Inflammatory macrophage (primary cell): Measurements from ENCODE around the gene EYA2.
"Not testable (repeated sequence)": the region's sequence is repeated elsewhere in the genome, so short reads cannot be mapped to it uniquely, and the experiment has no call there.

ENCODE experiments used
- DNase-seq, 2 donors: peaks; one replicate each; pipeline ENCODE4 v3.0.0-alpha.2; 2020 to 2022

The EYA2 gene

GRCh38 chr20:46959081-46959692, 64.5 kb downstream of the EYA2 start:
- no peak for DNase-seq

- DNase-seq, result no peak
These were observed 65.2 kb downstream of the EYA2 start for GRCh38 chr20:46959821-46960220.

GRCh38 chr20:46960536-46960935, 65.9 kb downstream of the EYA2 start:
- DNase-seq, result no peak

- not testable (repeated sequence) for DNase-seq
These were observed 67.3 kb downstream of the EYA2 start for GRCh38 chr20:46961968-46962367.

GRCh38 chr20:46962452-46963195, 68.0 kb downstream of the EYA2 start:
- DNase-seq, result no peak

GRCh38 chr20:46963196-46963529, 68.5 kb downstream of the EYA2 start:
- no peak for DNase-seq

- no peak for DNase-seq
These were observed 69.3 kb downstream of the EYA2 start for GRCh38 chr20:46963758-46964617.

- no peak for DNase-seq
These were observed 70.2 kb downstream of the EYA2 start for GRCh38 chr20:46964618-46965455.

- DNase-seq, result no peak
These were observed 70.8 kb downstream of the EYA2 start for GRCh38 chr20:46965477-46965876.

- no peak for DNase-seq
These were observed 73.0 kb downstream of the EYA2 start for GRCh38 chr20:46967646-46968045.

GRCh38 chr20:46970937-46971630, 76.4 kb downstream of the EYA2 start:
- DNase-seq, result peak; percentile 34 to 35

- DNase-seq, result no peak
These were observed 79.1 kb downstream of the EYA2 start for GRCh38 chr20:46973766-46974165.

GRCh38 chr20:46974669-46975434, 80.2 kb downstream of the EYA2 start:
- no peak for DNase-seq

- no peak for DNase-seq
These were observed 81.3 kb downstream of the EYA2 start for GRCh38 chr20:46975976-46976375.

GRCh38 chr20:46977204-46977603, 82.6 kb downstream of the EYA2 start:
- DNase-seq, result no peak

GRCh38 chr20:46977909-46978588, 83.4 kb downstream of the EYA2 start:
- DNase-seq, result no peak

GRCh38 chr20:46978951-46979491, 84.4 kb downstream of the EYA2 start:
- no peak for DNase-seq

GRCh38 chr20:46979603-46980241, 85.1 kb downstream of the EYA2 start:
- DNase-seq, result no peak

GRCh38 chr20:46981184-46981583, 86.5 kb downstream of the EYA2 start:
- no peak for DNase-seq

GRCh38 chr20:46983466-46983865, 88.8 kb downstream of the EYA2 start:
- DNase-seq, result no peak
